Activated naive CD4-positive, alpha-beta T cell treated with anti-CD3 and anti-CD28 coated beads, Interleukin-2, amount 50 U/mL, for 72 hours (primary cell): ENCODE measurements around the gene NLK. TPM values are rescaled to one million over a fixed set of nuclear protein-coding genes. Genes with fewer than 3 reads are reported as not detected.
A peak's percentile ranks its signal among the peaks of the same experiment; 100 is the strongest.
"Not testable (repeated sequence)": the region's sequence is repeated elsewhere in the genome, so short reads cannot be mapped to it uniquely, and the experiment has no call there.

Experiments
- ATAC-seq, 2 donors: fragments of 150-1000 bp; cut with Tn5 transposase; 2 replicates each; pipeline ENCODE4 v1.10.0; 2021; ENCODE audit warnings: mild to moderate bottlenecking in 2 of 2, moderate library complexity in 2 of 2
- DNase-seq, 2 donors: peaks; one replicate each; pipeline ENCODE4 v3.0.0; 2021 to 2022; ENCODE audit warnings: low spot score in 2 of 2
- H3K27ac Mint-ChIP-seq, 2 donors: one replicate each; pipeline ENCODE4 v1.8.0; 2022; ENCODE audit warnings: mild to moderate bottlenecking in 2 of 2, mixed read lengths in 2 of 2
- H3K36me3 Mint-ChIP-seq, 2 donors: one replicate each; pipeline ENCODE4 v1.8.0; 2022; ENCODE audit warnings: mixed read lengths in 2 of 2
- H3K9me3 Mint-ChIP-seq, 2 donors: one replicate each; pipeline ENCODE4 v1.8.0; 2022; ENCODE audit warnings: mixed read lengths in 2 of 2
- total RNA-seq, 2 donors: library from RNA; stranded (reverse); gene quantifications; one replicate each; pipeline ENCODE4 v1.2.3, GENCODE V29; 2022

The NLK gene
- total RNA-seq, 2 donors from 2014 or later, result 8.3 to 10.0 TPM

GRCh38 chr17:28233872-28234856 is 191.7 kb downstream of the NLK start:
- H3K9me3 Mint-ChIP-seq, DNase-seq, ATAC-seq, H3K36me3 Mint-ChIP-seq, H3K27ac Mint-ChIP-seq: not testable (repeated sequence)

- ATAC-seq, DNase-seq, H3K9me3 Mint-ChIP-seq, H3K36me3 Mint-ChIP-seq: not testable (repeated sequence)
- peak overlapping the region in 1 of 2 donors; percentile 44 for H3K27ac Mint-ChIP-seq
These were observed 192.7 kb downstream of the NLK start for GRCh38 chr17:28235066-28235700.

GRCh38 chr17:28236033-28236653 is 193.7 kb downstream of the NLK start:
- not testable (repeated sequence) for DNase-seq, H3K9me3 Mint-ChIP-seq, H3K27ac Mint-ChIP-seq, H3K36me3 Mint-ChIP-seq, ATAC-seq

GRCh38 chr17:28238547-28239270 is 196.2 kb downstream of the NLK start:
- peak overlapping the region in 1 of 2 donors; percentile 20 for H3K27ac Mint-ChIP-seq
- DNase-seq, H3K9me3 Mint-ChIP-seq, H3K36me3 Mint-ChIP-seq, ATAC-seq: not testable (repeated sequence)

- Mint-ChIP-seq H3K9me3 (no peaks in the 10 kb centered on the region), H3K27ac (no peak overlapping the region), H3K36me3 (no peaks in the 10 kb centered on the region)
- ATAC-seq (no peak), DNase-seq (no peak)
These were observed 196.8 kb downstream of the NLK start for GRCh38 chr17:28239271-28239624.

- no peaks in the 10 kb centered on the region for H3K9me3 Mint-ChIP-seq
- ATAC-seq (no peak), DNase-seq (no peak)
- H3K36me3 Mint-ChIP-seq, result no peaks in the 10 kb centered on the region
- H3K27ac Mint-ChIP-seq, result no peak overlapping the region
These were observed 198.3 kb downstream of the NLK start for GRCh38 chr17:28240688-28241340.

- Mint-ChIP-seq H3K36me3 (no peaks in the 10 kb centered on the region), H3K27ac (no peak overlapping the region), H3K9me3 (no peaks in the 10 kb centered on the region)
- no peak for DNase-seq
- no peak for ATAC-seq
These were observed 200.3 kb downstream of the NLK start for GRCh38 chr17:28242791-28243190.

GRCh38 chr17:28243268-28243667 is 200.8 kb downstream of the NLK start:
- ATAC-seq, result not testable (repeated sequence)

GRCh38 chr17:28244446-28244845 is 202.0 kb downstream of the NLK start:
- ATAC-seq, result no peak
- no peak for DNase-seq
- Mint-ChIP-seq H3K36me3 (no peaks in the 10 kb centered on the region), H3K9me3 (no peaks in the 10 kb centered on the region), H3K27ac (no peak overlapping the region)

More at GRCh38 chr17:28243268-28243667, 200.8 kb downstream of the NLK start:
- H3K9me3 Mint-ChIP-seq, H3K27ac Mint-ChIP-seq, H3K36me3 Mint-ChIP-seq, DNase-seq: not testable (repeated sequence)

Other genes with a start within 250 kb of the NLK start
- gene NOS2, start 242.1 kb upstream of the NLK start, total RNA-seq, result not detected
- 1 to 10 TPM; 1.3 to 4.4 TPM for gene LYRM9, start 149.3 kb upstream of the NLK start, total RNA-seq